A673 (cell line): Measurements from ENCODE around the gene EPRS1.

Experiments used
- CTCF ChIP-seq: fragments of 300-800, 200-600 bp; sonication (generic); conservative IDR thresholded peaks from 2 replicates; pipeline ENCODE4 v1.5.1; 2017; ENCODE audit warnings: low read depth, mild to moderate bottlenecking, antibody characterized with exemption, low read length, moderate library complexity, mixed read lengths
- EZH2 ChIP-seq: fragments of 200-600 bp; sonication (generic); IDR thresholded peaks from 2 replicates; pipeline ENCODE4 v1.6.1; 2017; ENCODE audit warnings: borderline replicate concordance, low read depth, mild to moderate bottlenecking, mixed read lengths, antibody characterized with exemption, low read length; ENCODE audit not compliant: poor library complexity, severe bottlenecking

GRCh38 chr1:220031287-220031686 is 15.0 kb downstream of the EPRS1 start:
- TF ChIP-seq CTCF (no peak), EZH2 (no peak)
